MCF 10A (cell line): Measurements from ENCODE around the gene SEMA3G. TPM values are rescaled to one million over a fixed set of nuclear protein-coding genes. Genes with fewer than 3 reads are reported as not detected.
A peak's percentile ranks its signal among the peaks of the same experiment; 100 is the strongest.

Experiments used
- BruUV-seq: library from RNA; stranded (reverse); fragments of 400-500 nt; replicated peaks from 2 replicates; lab custom pipeline; 2021; lab: Mats Ljungman, UMichigan
- CTCF ChIA-PET: fragments of 300-600 bp; sonication (Branson Sonifier 250); formaldehyde crosslinking; extraction: SDS; loops from one replicate; lab custom pipeline; 2021; ENCODE audit warnings: antibody characterized with exemption, inconsistent platforms; lab: Yijun Ruan, JAX
- POLR2A ChIA-PET: fragments of 300-600, 350-650 bp; sonication (Branson Sonifier 250); formaldehyde crosslinking; extraction: SDS; loops from one replicate; lab custom pipeline; 2020; ENCODE audit warnings: antibody characterized with exemption, inconsistent platforms; lab: Yijun Ruan, JAX
- DNase-seq: peaks from one replicate; pipeline ENCODE4 v3.0.0-alpha.2; 2018; ENCODE audit not compliant: unreplicated experiment
- H3K27ac Mint-ChIP-seq: one replicate; pipeline ENCODE4 v1.8.0; 2022; ENCODE audit warnings: mild to moderate bottlenecking, low read depth, mixed read lengths; ENCODE audit not compliant: unreplicated experiment
- H3K27me3 Mint-ChIP-seq: one replicate; pipeline ENCODE4 v1.8.0; 2022; ENCODE audit warnings: mixed read lengths; ENCODE audit not compliant: insufficient read depth, unreplicated experiment
- H3K36me3 Mint-ChIP-seq: one replicate; pipeline ENCODE4 v1.8.0; 2022; ENCODE audit warnings: mild to moderate bottlenecking, moderate library complexity, mixed read lengths; ENCODE audit not compliant: insufficient read depth, unreplicated experiment
- H3K4me1 Mint-ChIP-seq: one replicate; pipeline ENCODE4 v1.8.0; 2022; ENCODE audit warnings: mixed read lengths; ENCODE audit not compliant: insufficient read depth, unreplicated experiment
- H3K4me3 Mint-ChIP-seq: one replicate; pipeline ENCODE4 v1.8.0; 2022; ENCODE audit warnings: mild to moderate bottlenecking, moderate library complexity, mixed read lengths; ENCODE audit not compliant: unreplicated experiment
- H3K9me3 Mint-ChIP-seq: one replicate; pipeline ENCODE4 v1.8.0; 2022; ENCODE audit warnings: mixed read lengths; ENCODE audit not compliant: unreplicated experiment
- intact Hi-C: fragments of 100-400 bp; cut with micrococcal nuclease; formaldehyde crosslinking; loops from 2 replicates; pipeline ENCODE4 v1.14.1; 2022
- total RNA-seq: library from RNA; stranded (reverse); gene quantifications from 2 replicates; pipeline ENCODE4 v1.2.3, GENCODE V29; 2022
- TF ChIP-seq, protein P1 (sequence below): fragments of 200-600 bp; IDR thresholded peaks from one replicate; pipeline ENCODE4 v1.8.0; 2022; ENCODE audit warnings: antibody characterized with exemption, mild to moderate bottlenecking; ENCODE audit not compliant: unreplicated experiment

Gene SEMA3G
- total RNA-seq, 1 experiment from 2014 or later = 0.12 TPM

DNA sequence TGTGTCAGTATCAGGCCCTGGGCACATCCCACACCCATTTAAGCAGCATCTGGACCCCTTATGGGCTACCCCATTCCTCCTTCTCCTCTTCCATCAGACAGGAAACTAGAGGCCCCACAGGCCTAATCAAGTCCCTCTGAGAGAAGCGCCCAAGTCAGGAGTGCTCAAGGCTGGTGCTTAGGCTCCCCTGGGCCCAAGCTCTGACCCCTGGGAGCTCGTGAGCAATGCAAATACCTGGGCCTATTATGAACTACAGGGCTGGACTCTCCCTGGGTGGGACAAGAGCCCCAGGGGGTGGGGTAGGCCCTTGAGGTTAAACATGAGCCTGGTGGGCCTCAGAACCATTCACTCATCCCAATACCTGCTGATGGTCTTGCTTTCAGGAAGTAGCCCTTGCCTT, 57.4 kb downstream of the SEMA3G start:
- Mint-ChIP-seq H3K27ac (no peak overlapping the region), H3K4me1 (no peaks in the 10 kb centered on the region), H3K36me3 (peaks cover 6% of the 10 kb centered on the region), H3K4me3 (no peak overlapping the region), H3K27me3 (no peaks in the 10 kb centered on the region), H3K9me3 (no peaks in the 10 kb centered on the region)
- no TSS peak for BruUV-seq
- ChIA-PET CTCF (interaction anchor here (0.6 to 1.3 kb wide), 6 partner anchors 12 to 238 kb away, joined by 3 to 5 read pairs (median 4); no protein-coding TSS in a partner anchor), POLR2A (no interaction called here)
- no peak for DNase-seq
- intact Hi-C loops = no loop called here
- TF ChIP-seq, protein P1, sequence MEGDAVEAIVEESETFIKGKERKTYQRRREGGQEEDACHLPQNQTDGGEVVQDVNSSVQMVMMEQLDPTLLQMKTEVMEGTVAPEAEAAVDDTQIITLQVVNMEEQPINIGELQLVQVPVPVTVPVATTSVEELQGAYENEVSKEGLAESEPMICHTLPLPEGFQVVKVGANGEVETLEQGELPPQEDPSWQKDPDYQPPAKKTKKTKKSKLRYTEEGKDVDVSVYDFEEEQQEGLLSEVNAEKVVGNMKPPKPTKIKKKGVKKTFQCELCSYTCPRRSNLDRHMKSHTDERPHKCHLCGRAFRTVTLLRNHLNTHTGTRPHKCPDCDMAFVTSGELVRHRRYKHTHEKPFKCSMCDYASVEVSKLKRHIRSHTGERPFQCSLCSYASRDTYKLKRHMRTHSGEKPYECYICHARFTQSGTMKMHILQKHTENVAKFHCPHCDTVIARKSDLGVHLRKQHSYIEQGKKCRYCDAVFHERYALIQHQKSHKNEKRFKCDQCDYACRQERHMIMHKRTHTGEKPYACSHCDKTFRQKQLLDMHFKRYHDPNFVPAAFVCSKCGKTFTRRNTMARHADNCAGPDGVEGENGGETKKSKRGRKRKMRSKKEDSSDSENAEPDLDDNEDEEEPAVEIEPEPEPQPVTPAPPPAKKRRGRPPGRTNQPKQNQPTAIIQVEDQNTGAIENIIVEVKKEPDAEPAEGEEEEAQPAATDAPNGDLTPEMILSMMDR = no peak

DNA sequence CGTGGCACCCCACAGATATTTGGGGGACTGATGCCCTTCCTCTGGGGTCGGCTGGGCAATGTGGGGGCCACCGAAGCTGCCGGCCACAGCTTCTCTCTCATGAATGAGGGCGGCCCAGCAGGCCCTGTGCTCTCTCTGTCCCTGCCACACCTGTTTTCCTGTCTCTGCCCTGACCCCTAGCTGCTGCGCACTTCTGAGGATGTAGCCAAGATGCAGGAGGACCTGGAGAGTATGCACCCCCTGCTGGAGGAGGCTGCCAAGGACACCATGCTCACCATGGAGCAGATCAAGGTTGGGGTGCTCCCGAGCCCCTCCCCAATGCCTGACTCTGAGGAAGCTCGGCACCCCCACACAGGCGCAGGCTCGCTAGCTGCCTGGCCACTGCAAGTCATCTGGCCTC, 59.7 kb downstream of the SEMA3G start:
- no peak overlapping the region for H3K27ac Mint-ChIP-seq
- no peaks in the 10 kb centered on the region for H3K9me3 Mint-ChIP-seq
- no peak overlapping the region for H3K4me3 Mint-ChIP-seq
- H3K36me3 Mint-ChIP-seq = peaks cover 6% of the 10 kb centered on the region
- TF ChIP-seq, protein P1 = peak; percentile 59
- no TSS peak for BruUV-seq
- DNase-seq = peak; percentile 56
- no peaks in the 10 kb centered on the region for H3K4me1 Mint-ChIP-seq
- no peaks in the 10 kb centered on the region for H3K27me3 Mint-ChIP-seq
- CTCF ChIA-PET = interaction anchor here (0.6 to 1.8 kb wide), 8 partner anchors 13 to 223 kb away, joined by 3 to 7 read pairs (median 4); no protein-coding TSS in a partner anchor
- POLR2A ChIA-PET = interaction anchor here (0.6 kb wide), 1 partner anchor 50 kb away, joined by 3 read pairs; no protein-coding TSS in a partner anchor
- intact Hi-C loops = no loop called here

DNA sequence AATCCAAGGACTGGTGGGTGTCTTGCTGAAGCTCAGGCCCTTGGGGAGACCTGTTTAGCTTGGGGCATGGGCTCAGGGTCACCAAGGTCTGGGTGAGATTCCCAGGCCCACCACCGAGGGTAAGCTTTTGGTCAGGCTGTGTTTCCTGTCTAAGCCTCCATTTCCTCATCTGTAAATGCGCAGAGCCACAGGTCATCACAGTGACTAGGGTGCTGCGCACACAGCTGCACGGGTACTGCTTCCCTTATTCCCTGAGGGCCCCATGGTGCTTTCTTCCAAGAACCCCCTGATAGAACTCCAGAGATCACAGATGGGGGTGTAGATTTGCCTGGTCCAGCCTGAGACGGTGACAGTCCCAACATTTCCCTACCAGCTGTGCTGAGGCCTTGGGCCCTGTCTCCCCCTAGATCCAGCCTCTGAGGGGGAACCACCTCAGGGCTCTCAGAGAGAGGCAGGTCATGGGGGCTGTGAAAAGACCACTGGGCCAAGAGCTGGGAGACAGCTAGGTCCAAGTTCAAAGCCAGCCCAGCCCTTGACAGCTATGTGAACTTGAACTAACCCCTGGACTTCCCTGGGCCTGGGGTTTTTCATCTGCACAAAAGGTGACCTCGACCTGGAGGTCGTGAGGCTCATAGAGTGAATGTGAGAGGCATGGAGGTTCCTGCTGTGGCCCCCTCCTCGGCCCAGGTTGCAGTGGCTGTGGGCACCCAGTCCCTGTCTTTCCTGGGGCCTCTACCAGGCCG, 60.7 kb downstream of the SEMA3G start:
- BruUV-seq = no TSS peak
- no peak for DNase-seq
- POLR2A ChIA-PET = no interaction called here
- no peaks in the 10 kb centered on the region for H3K27me3 Mint-ChIP-seq
- H3K4me1 Mint-ChIP-seq = no peaks in the 10 kb centered on the region
- no peak overlapping the region for H3K4me3 Mint-ChIP-seq
- H3K27ac Mint-ChIP-seq = no peak overlapping the region
- CTCF ChIA-PET = interaction anchor here (0.6 to 1.8 kb wide), 6 partner anchors 45 to 287 kb away, joined by 3 to 7 read pairs (median 4); no protein-coding TSS in a partner anchor
- no peaks in the 10 kb centered on the region for H3K9me3 Mint-ChIP-seq
- TF ChIP-seq, protein P1 = no peak
- intact Hi-C loops = no loop called here
- H3K36me3 Mint-ChIP-seq = peaks cover 6% of the 10 kb centered on the region

DNA sequence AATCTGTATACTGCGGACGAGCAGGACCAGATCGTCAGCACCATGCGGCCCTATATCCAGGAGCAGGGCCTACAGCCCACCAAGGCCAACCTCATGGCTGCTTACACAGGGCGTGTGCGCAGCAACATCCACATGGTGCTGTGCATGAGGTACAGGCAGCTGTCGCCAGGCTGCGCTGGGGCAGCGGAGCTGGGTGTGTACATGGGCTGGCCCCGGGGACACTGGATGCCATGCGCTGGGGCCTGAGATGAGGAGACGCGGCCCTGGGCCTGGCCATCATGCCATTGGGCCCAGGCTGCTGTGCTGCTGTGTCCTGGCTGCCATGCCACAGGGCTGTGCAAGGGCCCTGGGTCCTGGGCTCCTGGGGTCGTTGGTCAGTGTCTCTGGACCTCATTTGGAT, 61.5 kb downstream of the SEMA3G start:
- H3K36me3 Mint-ChIP-seq = peaks cover 6% of the 10 kb centered on the region
- no peak overlapping the region for H3K4me3 Mint-ChIP-seq
- no peaks in the 10 kb centered on the region for H3K27me3 Mint-ChIP-seq
- ChIA-PET CTCF (interaction anchor here (0.9 to 1.8 kb wide), 2 partner anchors 163 to 286 kb away, joined by 3 to 7 read pairs; no protein-coding TSS in a partner anchor), POLR2A (no interaction called here)
- TF ChIP-seq, protein P1 = no peak
- H3K27ac Mint-ChIP-seq = no peak overlapping the region
- intact Hi-C loops = no loop called here
- H3K4me1 Mint-ChIP-seq = no peaks in the 10 kb centered on the region
- no peaks in the 10 kb centered on the region for H3K9me3 Mint-ChIP-seq
- BruUV-seq = no TSS peak
- DNase-seq = no peak
